Stimulated activated CD4-positive, alpha-beta T cell treated with anti-CD3 and anti-CD28 coated beads, Interleukin-4, amount 100 ng/mL, for 48 hours (primary cell): ENCODE measurements around the gene BCDIN3D.
A peak's percentile ranks its signal among the peaks of the same experiment; 100 is the strongest.
"Not testable (repeated sequence)": the region's sequence is repeated elsewhere in the genome, so short reads cannot be mapped to it uniquely, and the experiment has no call there.

ENCODE experiments used
- DNase-seq, 2 donors: peaks; one replicate each; pipeline ENCODE4 v3.0.0-alpha.2; 2020; ENCODE audit warnings: low read depth in 2 of 2

BCDIN3D gene

DNA sequence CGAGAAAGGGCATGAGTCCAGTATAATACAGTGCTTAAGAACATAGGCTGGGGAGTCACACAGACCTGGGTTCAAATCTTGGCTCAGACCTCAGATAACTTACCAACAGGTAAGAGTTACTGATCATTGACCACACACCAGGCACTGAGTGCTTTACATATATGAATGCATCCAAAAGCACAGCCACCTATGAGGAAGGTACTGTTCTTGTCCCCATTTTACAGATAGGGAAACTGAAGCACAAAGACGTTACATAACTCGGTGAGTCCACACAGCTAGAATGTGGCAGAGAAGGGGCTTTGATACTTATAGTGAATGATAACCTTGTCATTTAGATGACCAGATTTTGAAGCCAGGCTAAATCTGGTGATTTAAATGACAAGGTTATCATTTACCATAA lies 33.2 kb upstream of the BCDIN3D start:
- no peak for DNase-seq

DNA sequence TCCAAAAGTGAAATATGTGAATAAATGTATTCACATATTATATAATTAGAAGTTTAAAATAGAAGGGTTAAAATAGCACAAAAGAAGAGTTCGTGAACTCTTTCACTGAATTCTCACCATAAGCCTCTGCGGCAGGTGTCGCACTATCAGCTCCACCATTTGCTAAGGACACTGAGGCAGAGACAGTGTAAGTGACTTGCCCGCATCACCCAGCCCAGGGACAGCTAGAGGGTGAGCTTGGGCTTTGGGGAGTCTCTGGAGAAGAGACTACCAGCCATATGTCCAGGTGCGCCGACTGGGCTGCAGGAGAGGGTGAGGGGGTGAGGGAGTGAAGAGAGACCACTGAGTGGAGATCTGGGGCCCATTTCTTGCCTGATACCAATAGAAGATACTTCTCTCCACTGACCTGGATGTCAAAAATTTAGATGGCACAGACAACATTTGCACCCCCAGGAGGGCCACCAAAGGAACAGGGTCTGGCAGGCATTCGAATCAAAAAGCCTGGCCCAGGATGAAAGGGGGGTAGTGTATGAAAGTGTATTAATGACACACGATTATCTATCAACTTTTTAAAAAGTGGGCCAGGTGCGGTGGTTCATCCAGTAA lies 32.3 kb upstream of the BCDIN3D start:
- DNase-seq = no peak

DNA sequence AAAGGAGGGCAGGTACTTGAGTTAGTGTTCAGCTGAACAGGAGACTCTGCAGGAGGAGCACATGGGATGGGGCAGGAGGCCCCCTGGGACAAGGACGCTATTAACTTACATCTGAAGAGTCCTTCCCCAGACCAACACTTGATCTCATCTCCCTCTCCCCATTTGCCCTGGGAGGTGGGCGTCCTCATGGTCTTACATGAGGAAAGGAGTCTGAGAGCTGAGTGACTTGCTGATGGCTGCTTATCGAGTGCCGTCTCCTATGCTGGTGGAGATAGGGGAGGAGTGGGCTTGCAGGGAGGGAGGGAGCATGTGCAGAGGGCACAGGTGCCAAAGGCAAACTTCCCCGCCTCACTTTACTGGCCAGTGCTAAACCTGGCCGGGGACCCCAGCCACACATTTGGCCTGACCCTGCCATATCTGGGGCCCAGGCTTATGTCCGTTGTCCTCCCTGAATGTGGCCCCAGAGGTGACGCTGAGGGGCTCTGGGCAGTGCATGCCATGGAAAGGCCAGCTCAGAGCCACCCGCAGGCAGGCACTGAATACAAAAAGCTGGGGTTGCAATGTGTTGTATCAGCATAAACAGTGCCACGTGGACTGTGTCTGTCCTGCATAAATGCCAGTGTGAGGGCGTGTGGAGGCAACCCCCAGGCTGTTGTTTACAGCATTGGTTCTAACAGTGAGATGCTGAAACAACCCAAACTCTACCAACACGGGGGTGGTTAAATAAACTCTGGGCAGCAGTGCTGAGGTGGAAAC lies 31.4 kb upstream of the BCDIN3D start:
- no peak for DNase-seq

DNA sequence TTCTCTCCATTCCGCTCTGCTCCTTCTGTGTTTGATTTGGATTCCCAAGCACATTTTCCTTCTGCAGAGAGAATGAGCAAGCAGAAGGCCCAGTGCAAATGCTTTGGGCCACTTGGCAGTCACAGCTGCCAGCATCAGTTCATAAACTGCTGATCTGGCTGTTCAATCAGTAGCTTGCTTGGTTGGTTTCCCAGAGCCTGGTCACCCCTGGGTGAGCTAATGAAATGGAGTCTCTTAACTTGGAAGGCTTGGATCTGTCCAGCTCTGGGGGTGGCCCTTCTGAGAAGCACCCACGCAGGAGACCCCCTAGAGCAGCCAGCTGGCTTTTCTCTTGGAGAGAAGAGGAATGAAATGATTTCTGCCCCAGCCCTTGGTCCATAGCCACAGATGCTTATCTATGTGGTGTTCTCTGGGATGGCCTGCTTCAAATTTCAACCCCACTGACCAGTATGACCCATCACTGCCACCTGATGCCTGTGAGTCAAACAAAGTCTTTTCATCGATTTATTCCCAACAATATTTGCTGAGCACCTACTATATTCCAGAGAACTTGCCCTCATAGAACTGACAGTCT lies 30.5 kb upstream of the BCDIN3D start:
- no peak for DNase-seq

DNA sequence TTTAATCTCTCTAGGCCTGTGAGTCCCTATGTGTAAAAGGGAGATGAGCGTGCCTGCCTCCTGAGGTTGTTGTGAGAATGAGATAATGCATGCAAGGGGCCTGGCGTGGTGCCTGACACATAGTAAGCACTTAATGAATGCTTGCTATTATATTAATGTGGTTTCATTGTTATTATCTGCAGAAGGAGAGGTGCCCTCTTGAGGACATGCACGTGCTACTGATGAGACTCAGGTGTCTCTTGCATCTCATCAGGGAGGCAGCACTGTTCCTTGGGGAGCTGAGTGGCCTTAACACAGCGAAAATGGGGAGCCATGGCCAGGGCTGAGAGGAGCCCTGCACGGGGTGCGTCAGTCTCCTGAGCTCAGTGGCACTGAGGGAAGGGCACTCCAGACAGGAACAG lies 29.9 kb upstream of the BCDIN3D start:
- no peak for DNase-seq

DNA sequence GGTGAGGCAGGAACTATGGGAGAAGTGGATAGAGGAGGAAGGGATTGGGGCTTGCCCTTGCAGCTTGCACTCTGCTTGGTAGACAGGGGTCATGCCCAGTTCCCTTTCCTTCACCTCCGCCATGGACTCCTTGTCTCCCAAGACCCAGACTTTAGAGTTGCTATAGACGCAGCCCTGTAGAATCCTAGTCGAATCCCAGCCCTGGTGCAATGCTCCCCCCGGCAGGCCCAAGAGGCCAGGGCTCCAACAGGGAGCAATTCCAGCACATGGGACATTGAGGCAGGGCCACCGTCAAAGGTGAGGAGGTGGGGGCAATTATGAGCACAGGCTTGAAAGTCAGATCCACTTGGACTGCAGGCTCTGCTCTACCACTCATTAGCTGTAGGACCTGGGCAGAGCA lies 29.5 kb upstream of the BCDIN3D start:
- no peak for DNase-seq

DNA sequence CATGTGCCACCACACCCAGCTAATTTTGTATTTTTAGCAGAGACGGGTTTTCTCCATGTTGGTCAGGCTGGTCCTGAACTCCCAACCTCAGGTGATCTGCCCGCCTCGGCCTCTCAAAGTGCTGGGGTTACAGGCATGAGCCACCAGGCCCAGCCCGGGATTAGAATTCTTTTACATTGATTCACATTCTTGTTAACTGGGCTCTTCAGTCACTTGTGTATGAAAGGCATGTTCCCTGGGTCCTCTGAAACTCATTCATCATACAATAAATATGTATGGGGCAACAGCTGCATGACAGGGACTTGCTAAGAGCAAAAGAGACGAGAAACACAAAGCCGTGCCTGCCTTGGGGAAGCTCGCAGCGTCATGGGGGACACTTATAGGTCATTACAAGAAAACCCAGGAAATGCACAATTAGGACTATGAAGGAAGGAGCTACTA lies 28.9 kb upstream of the BCDIN3D start:
- not testable (repeated sequence) for DNase-seq

DNA sequence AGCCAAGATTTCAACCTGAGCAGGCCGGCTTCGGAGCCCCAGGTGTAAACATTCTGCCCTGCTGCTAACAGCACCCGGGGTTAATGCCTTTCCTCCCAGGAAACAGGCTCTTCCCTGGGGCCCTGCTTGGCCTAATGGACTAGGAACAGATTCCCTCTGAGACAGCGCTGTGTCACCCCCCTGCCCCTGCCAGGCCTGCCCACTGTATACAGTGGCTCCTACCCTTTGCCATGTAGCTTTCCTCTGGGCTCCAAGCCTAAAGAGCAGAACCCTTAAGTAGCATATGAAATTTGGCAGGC lies 28.3 kb upstream of the BCDIN3D start:
- no peak for DNase-seq

DNA sequence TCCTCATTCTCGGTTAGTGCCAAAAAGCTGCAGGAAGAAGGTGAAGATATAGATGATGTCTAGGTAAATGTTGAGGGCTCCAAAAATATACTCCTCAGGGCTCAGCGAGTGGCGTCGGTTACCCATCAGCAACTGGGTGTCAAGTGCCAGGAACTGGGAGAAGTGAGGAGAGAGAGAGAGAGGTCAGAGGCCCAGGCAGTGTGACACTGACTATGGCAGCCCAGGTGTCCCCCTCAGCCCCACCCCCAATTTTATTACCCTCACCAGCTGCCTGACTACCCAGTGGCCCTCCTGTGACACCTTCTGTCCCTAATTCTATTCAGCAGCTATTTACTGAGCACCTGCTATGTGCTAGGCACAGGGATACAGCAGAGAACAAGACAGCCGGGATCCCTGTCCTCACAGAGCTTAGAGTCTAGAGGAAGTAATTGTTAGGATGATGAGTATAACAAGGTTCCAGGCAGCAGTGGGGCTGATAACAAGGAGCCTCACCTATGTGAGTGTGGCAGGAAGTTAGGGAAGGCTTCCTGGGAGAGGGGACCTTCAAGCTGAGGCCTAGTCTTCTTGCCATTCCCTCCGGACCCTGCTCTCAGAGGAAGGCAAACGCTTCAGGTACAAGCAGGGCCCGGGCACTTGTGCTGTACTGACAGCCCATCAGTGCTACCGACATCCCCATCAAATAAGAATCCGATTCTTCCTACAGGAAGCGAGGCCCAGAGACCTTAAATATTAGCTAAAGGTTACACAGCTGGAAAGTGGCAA lies 27.8 kb upstream of the BCDIN3D start:
- DNase-seq = no peak

DNA sequence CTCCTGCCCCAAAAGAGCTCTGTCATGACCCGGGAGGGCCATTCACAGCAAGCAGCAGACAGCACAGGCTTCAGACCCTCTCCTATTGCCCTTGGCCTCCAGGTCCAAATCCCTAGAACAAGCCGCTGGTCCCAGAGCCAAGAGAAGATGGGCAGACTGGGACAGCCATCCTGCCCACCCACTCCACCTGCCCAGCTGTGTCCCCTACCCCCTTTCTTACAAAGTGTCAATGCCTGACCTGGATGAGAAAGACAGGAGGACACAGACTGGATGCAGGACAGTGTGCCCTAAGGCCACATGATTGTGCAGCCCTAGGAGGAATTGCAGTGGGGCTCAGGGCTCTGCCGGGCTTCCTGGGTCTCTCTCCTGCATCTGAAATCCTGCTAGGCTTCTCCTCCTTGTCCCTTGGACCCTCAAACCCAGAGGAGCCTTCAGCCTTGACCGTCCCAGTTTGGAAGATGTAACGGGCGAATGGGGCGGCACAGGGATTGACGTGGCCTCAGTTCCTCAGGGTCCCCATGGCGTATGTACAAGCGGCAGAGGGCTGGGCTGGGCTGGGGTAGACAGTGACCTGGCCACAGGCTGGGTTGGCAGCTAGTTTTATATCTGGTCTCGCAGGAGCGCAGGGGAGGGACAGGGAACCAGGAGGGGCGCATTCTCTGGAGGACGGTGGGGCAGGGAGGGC lies 27.1 kb upstream of the BCDIN3D start:
- no peak for DNase-seq

DNA sequence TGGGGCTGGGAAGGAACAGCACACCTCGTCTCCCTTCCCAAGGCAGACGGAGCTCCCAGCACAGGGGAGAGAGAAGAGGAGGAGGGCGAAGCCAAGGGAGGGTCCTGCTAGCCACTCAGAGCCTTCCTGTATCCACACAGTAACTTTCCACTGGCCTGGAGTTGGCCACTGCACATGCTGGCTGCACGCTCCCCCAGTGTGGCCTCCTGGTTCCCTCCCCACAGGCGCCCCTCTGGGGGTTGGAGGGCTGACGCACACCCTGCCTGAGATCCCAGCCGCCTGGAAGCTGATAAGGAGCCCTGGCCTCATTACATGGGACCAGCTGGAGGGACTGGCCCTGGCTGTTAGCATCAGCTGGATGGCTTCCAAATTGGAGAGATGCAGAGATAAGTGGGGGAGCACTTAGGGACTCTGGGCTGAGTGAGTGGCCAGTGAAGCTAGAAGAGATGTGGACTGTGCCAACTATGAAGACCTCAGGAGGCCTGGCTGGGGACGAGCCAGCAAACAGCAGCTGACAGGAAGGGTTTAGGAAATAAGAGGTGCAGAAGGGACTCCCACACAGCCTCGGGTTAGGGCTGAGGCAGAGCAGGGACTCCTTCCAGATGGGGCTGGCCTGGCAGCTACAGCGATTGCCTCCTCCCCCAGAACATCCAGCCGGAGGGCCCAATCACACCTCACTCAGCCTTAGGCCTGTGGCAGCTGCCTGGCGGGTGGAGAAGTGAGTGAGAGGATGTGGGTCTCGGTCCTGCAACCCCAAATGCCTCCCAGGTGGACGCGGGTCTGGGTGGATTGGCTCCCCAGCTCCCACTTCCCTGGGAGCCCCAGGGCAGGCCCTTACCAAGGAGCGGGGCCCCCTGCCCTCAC lies 26.3 kb upstream of the BCDIN3D start:
- DNase-seq = no peak

DNA sequence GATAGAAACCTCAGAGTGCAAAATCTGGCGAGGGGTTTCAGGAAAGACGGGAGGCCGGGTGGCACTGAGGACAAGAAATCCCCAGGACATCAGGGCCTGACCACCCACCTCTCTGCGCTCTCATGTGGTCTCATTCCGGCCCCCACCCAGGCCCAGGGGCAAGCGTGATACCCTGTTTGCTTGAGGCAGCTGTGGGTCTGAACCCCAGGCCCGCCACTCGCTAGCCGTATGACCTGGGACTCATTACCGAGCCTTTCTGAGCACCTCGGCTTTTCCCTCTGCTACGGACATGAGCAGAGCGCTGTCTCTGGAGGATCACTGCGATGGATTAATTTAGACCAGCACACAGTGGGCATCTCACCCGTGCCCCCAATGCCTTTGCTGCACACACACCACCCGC lies 25.5 kb upstream of the BCDIN3D start:
- no peak for DNase-seq

DNA sequence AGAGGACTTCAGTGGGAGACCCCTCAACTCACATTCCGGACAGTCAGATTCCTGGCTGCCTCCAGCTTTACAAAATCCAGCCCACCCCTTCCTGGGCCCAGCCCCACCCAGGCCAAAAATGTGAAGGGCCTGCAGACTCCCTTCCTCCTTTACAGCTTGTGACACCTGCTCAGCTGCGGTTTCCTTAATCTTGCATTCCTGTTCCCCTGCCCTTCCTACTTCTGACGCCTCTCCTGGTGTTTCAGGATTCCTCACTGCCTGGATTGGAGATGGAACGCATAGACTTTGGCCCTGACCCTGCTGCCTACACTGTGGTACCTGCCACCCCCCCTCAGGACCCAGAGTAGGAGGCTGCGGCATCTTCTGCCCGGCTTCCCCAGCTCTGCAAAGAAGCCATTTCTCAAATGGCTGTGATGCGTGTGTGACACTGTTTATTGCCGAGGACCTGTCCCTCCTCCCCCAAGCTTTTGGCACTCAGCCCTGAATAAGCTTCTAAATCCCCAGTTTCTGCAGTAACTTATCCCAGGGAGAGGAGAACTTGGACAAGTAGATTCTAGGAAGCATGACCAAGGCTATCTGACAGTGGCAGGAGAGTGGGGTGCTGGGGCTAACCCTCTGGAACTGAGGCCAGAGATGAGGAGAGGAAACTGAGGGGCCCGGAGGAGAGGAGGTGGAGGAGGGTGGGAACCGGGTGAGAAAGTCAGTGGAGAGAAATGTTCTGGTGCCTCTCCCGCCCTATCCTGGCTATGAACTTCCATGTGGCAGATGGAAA lies 24.9 kb upstream of the BCDIN3D start:
- DNase-seq = no peak

DNA sequence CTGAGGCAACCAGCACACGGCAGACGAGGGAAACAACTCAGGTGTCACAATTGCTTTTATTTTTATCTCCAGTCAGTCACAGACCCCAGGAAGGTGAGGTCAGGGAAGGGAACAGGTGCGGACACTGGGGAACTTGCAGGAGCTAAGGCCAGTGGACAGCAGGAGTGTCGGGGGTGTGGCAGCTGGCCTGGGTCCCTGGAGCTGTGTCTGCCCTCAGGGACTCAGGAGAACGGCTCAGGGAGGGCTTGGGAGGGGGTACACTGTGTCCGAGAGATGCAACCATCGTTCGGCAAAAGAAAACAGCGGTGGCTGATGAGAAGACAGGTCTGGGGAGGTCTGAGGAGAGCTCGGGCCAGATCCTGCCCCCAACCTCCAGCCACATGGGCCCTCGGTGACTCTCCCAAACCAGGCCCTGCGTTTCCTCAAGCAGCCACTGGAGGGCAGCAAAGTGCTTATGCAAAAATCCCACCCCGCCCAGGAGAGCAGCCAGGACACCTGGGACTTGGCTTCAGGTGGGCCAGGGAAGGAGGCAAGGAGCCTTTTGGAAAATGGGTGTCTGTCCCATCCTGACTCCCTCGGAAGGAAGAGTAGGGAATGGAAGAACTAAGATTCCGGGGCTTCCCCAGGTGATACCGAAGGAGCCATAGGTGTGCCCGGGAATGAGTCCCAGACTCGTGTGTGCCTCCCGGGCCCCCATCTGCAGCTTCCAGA lies 24.1 kb upstream of the BCDIN3D start:
- peak; percentile 58 to 76 for DNase-seq

DNA sequence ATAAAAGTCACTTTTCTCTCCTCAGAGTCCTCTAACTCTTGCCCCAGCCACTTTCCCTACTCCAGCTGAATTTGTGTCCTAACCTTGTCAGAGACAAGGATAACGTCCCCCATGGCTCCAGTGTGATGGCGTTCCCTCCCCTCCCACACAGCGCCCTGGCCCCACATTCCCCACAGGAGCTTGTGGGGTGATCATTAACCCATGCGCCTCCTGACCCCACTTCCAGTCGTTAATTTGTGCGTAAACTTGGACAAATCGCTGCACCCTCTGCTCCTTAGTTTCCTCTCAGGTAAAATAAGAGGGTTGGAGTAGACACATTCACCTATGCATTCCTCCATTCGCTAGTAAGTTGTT lies 22.9 kb upstream of the BCDIN3D start:
- DNase-seq = no peak

DNA sequence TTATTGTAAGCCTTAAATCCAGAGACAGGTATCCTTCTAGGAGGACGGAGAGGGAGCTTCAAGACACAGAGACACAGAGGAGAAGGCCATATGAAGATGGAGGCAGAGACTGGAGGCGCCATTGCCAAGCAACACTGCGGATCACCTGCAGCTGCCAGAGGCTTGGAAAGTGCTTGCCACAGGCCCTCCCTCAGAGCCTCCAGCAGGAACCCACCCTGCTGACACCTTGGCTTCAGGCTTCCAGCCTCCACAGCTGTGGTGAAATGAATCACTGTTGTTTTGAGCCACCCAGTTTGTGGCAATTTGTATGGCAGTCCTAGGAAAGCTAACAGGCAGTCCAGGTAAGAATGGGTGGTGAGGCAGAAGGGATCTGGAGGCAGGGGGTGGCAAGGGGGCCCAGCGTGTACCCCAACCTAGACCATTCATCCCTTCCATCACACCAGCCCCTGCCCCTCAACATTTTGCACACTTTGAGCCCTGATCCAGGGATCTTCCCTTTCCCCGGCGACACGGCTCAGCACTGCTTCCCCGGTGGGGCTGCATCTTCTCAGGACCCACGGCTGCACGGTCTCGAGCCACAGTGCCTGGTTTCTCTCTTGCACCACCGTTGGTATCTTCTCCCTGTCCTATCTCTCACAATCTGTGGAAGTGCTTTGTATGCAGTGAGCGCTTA lies 22.3 kb upstream of the BCDIN3D start:
- DNase-seq = no peak

DNA sequence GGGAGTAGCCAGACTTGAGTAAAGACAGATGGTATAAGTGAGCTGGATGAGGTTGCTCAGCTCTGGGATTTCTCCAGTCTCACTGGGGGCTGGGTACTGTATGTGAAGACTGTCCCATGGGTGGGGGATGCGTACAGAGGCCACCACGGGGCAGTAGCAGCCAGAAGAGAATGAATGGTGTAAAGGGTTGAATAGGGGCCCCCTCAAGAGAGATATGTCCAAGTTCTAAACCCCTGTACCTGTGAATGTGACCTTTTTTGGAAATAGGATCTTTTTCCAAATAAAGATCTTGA lies 21.8 kb upstream of the BCDIN3D start:
- no peak for DNase-seq

DNA sequence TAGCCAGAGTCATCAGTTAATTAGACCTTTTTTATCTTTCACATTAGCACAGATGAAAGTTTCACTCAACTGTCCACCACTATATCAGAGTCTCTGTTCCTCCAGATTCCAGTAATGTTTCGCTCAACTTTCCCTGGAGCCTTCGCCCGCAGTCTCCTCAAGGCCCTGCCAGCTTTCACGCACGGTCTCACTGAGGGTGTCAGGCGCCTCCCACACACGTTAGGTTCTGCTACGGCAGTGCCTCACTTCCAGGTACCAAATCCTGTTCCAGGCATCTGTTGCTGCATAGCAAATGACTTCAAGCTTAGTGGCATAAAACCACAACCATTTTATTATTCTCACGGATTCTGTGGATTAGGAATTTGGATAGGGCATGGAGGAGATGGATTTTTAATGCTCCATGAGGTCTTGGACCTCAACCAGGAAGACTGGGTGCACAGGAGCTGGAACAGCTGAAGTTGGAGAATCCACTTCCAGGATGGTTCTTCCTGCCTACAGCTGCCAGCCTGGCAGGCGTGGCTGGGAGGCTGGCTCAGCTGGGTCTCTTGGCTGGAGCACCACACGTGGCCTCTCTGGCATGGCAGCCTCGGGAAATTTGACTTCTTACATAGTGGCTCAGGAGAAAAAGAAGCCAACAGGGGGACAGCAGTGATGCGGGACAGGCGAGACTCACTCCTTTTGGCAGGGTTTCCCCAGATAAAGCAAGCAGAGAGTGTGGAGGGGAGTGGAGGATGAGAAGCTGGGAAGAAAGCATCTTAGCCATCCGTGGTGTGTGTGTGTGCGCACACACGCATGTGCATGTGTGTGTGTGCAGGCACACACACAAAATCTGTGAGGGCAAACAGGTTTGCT lies 21.3 kb upstream of the BCDIN3D start:
- no peak for DNase-seq

DNA sequence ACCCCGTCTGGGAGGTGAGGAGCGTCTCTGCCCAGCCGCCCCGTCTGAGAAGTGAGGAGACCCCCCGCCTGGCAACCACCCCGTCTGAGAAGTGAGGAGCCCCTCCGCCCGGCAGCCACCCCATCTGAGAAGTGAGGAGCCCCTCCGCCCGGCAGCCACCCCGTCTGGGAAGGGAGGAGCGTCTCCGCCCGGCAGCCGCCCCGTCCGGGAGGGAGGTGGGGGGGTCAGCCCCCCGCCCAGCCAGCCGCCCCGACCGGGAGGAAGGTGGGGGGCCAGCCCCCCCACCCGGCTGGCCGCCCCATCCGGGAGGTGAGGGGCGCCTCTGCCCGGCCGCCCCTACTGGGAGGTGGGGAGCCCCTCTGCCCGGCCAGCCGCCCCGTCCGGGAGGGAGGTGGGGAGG lies 18.0 kb upstream of the BCDIN3D start:
- DNase-seq = not testable (repeated sequence)
